GM19025 (cell line): ENCODE results near the gene MTG2.

Source experiments
- ATAC-seq: cut with Tn5 transposase; IDR thresholded peaks from one replicate; pipeline ENCODE4 v1.9.1; 2021; ENCODE audit warnings: mild to moderate bottlenecking, low read depth, moderate library complexity; ENCODE audit not compliant: unreplicated experiment

The MTG2 gene

GRCh38 chr20:62242176-62242575 lies 59.3 kb downstream of the MTG2 start:
- no peak for ATAC-seq

- ATAC-seq, result no peak
Measured at GRCh38 chr20:62243106-62243505, 60.3 kb downstream of the MTG2 start.

GRCh38 chr20:62243906-62244515 lies 61.2 kb downstream of the MTG2 start:
- ATAC-seq, result no peak

GRCh38 chr20:62244644-62245108 lies 61.8 kb downstream of the MTG2 start:
- ATAC-seq, result no peak

GRCh38 chr20:62245911-62246280 lies 63.1 kb downstream of the MTG2 start:
- ATAC-seq, result no peak

- ATAC-seq, result no peak
Measured at GRCh38 chr20:62246431-62246830, 63.6 kb downstream of the MTG2 start.

- no peak for ATAC-seq
Measured at GRCh38 chr20:62246872-62247652, 64.2 kb downstream of the MTG2 start.

GRCh38 chr20:62248890-62249560 lies 66.2 kb downstream of the MTG2 start:
- ATAC-seq, result no peak

- ATAC-seq, result no peak
Measured at GRCh38 chr20:62252342-62252966, 69.6 kb downstream of the MTG2 start.
